ENCODE results near the gene LRCOL1. TPM values are rescaled to one million over a fixed set of nuclear protein-coding genes. Genes with fewer than 3 reads are reported as not detected.

The LRCOL1 gene
- total and polyA plus RNA-seq, 2 of the 13 experiments (the other 11 are each of a cell fraction or from before 2014, with no cell fraction given): not detected

DNA sequence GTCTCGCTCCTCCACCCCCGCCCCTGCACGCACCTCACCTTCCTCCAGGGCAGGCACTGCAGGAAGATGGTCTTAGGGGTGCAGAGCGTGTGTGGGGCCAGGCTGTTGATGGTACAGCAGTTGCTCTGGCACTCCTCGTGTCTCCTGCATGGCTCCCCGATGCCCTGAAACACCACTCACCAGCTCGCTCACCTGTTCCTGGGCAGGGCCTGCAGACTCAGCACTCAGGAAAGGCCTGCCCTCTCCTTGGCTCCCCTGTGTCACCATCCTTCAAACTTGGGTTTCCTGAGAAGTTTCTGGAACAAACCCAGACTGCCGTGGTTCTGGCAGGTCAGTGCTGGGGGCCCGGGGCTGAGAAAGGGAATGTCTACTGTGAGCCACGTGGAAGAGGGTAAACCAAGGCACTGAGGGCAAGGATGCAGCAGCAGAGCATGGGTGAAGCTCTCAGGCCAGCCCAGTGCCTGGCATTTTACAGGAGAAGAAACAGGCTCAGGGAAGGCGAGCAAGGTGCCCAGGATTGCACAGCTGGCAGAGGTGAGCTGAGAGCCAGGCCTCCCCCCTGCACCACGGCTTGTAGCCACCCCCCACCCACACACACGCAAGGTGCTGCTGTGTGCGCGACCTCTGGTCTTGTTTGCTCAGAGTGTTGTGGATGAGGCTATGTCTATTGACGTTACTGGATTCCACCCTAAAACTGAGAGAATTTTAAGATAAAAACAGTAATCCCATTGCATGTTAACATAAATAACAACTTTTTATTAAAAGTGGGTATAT, 5.5 kb downstream of the LRCOL1 start (continued):
- TF ChIP-seq CHD4 (IDR thresholded peaks at IDR 0.05; ENCODE audit: borderline replicate concordance, low read length) (no peak), ZBTB49 (CRISPR knock-in tag; IDR thresholded peaks at IDR 0.05; ENCODE audit: borderline replicate concordance) (no peak), KDM5B (CRISPR knock-in tag; IDR thresholded peaks at IDR 0.05; ENCODE audit: borderline replicate concordance) (no peak), ZZZ3 (CRISPR knock-in tag; IDR thresholded peaks at IDR 0.05; ENCODE audit: borderline replicate concordance) (no peak), MAZ (IDR thresholded peaks at IDR 0.05; ENCODE audit: borderline replicate concordance, low read depth, low read length) (no peak), MAZ (CRISPR knock-in tag; IDR thresholded peaks at IDR 0.05; ENCODE audit: low read depth) (no peak), AFF4 (CRISPR knock-in tag; IDR thresholded peaks at IDR 0.05) (no peak), TCF7L2 (IDR thresholded peaks at IDR 0.05; ENCODE audit: low read depth, low read length) (no peak), SCMH1 (CRISPR knock-in tag; IDR thresholded peaks at IDR 0.05; ENCODE audit: borderline replicate concordance) (no peak), CENPX (CRISPR knock-in tag; IDR thresholded peaks at IDR 0.05) (no peak), ZC3H4 (CRISPR knock-in tag; IDR thresholded peaks at IDR 0.05; ENCODE audit: borderline replicate concordance) (no peak), RAD51 (IDR thresholded peaks at IDR 0.05; ENCODE audit: borderline replicate concordance) (no peak), ZNF614 (CRISPR knock-in tag; IDR thresholded peaks at IDR 0.05; ENCODE audit: borderline replicate concordance) (no peak)
- TF ChIP-seq, protein P1, sequence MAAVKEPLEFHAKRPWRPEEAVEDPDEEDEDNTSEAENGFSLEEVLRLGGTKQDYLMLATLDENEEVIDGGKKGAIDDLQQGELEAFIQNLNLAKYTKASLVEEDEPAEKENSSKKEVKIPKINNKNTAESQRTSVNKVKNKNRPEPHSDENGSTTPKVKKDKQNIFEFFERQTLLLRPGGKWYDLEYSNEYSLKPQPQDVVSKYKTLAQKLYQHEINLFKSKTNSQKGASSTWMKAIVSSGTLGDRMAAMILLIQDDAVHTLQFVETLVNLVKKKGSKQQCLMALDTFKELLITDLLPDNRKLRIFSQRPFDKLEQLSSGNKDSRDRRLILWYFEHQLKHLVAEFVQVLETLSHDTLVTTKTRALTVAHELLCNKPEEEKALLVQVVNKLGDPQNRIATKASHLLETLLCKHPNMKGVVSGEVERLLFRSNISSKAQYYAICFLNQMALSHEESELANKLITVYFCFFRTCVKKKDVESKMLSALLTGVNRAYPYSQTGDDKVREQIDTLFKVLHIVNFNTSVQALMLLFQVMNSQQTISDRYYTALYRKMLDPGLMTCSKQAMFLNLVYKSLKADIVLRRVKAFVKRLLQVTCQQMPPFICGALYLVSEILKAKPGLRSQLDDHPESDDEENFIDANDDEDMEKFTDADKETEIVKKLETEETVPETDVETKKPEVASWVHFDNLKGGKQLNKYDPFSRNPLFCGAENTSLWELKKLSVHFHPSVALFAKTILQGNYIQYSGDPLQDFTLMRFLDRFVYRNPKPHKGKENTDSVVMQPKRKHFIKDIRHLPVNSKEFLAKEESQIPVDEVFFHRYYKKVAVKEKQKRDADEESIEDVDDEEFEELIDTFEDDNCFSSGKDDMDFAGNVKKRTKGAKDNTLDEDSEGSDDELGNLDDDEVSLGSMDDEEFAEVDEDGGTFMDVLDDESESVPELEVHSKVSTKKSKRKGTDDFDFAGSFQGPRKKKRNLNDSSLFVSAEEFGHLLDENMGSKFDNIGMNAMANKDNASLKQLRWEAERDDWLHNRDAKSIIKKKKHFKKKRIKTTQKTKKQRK (IDR thresholded peaks at IDR 0.05; ENCODE audit: low read length): no peak
- TF ChIP-seq, protein P2, sequence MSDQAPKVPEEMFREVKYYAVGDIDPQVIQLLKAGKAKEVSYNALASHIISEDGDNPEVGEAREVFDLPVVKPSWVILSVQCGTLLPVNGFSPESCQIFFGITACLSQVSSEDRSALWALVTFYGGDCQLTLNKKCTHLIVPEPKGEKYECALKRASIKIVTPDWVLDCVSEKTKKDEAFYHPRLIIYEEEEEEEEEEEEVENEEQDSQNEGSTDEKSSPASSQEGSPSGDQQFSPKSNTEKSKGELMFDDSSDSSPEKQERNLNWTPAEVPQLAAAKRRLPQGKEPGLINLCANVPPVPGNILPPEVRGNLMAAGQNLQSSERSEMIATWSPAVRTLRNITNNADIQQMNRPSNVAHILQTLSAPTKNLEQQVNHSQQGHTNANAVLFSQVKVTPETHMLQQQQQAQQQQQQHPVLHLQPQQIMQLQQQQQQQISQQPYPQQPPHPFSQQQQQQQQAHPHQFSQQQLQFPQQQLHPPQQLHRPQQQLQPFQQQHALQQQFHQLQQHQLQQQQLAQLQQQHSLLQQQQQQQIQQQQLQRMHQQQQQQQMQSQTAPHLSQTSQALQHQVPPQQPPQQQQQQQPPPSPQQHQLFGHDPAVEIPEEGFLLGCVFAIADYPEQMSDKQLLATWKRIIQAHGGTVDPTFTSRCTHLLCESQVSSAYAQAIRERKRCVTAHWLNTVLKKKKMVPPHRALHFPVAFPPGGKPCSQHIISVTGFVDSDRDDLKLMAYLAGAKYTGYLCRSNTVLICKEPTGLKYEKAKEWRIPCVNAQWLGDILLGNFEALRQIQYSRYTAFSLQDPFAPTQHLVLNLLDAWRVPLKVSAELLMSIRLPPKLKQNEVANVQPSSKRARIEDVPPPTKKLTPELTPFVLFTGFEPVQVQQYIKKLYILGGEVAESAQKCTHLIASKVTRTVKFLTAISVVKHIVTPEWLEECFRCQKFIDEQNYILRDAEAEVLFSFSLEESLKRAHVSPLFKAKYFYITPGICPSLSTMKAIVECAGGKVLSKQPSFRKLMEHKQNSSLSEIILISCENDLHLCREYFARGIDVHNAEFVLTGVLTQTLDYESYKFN (CRISPR knock-in tag; conservative IDR thresholded peaks at IDR 0.05): peak; percentile 59

Data from HepG2 (cell line).